GM13977 (cell line): Measurements from ENCODE around the gene PLXNB3.

Source experiments
- DNase-seq: peaks from one replicate; pipeline ENCODE4 v3.0.0; 2012; ENCODE audit warnings: low spot score
- CTCF ChIP-seq: IDR thresholded peaks from 2 replicates; pipeline ENCODE4 v1.5.1; 2012; ENCODE audit warnings: mild to moderate bottlenecking, control low read depth; ENCODE audit not compliant: insufficient read depth; ENCODE audit errors: extremely low read depth, missing control alignments
- in situ Hi-C: fragments of 300-500 bp; cut with MboI; formaldehyde crosslinking; loops from one replicate; pipeline ENCODE4 v1.12.0; 2022; ENCODE audit warnings: low sequenced_read_pairs, low pct_unique_long_range_greater_than_20kb, mixed read lengths, inconsistent platforms; ENCODE audit not compliant: unreplicated experiment

PLXNB3 gene

GRCh38 chrX:153803211-153804099 lies 39.4 kb downstream of the PLXNB3 start:
- DNase-seq: no peak
- TF ChIP-seq CTCF: no peak
- in situ Hi-C loops: no loop called here

- in situ Hi-C loops: no loop called here
- DNase-seq: no peak
- TF ChIP-seq CTCF: no peak
Measured at GRCh38 chrX:153804100-153804595, 40.1 kb downstream of the PLXNB3 start.

- TF ChIP-seq CTCF: no peak
- in situ Hi-C loops: no loop called here
Measured at GRCh38 chrX:153804621-153805020, 40.6 kb downstream of the PLXNB3 start.

GRCh38 chrX:153805436-153805835 lies 41.4 kb downstream of the PLXNB3 start:
- no peak for DNase-seq
- TF ChIP-seq CTCF: no peak
- in situ Hi-C loops: no loop called here

More at GRCh38 chrX:153804621-153805020, 40.6 kb downstream of the PLXNB3 start:
- DNase-seq: no peak

- TF ChIP-seq CTCF: no peak
- in situ Hi-C loops: no loop called here
- DNase-seq: no peak
Measured at GRCh38 chrX:153806999-153807575, 43.0 kb downstream of the PLXNB3 start.

GRCh38 chrX:153807976-153808375 lies 43.9 kb downstream of the PLXNB3 start:
- no peak for TF ChIP-seq CTCF
- in situ Hi-C loops: no loop called here
- DNase-seq: no peak
